Activated T-helper 1 cell treated with anti-CD3 and anti-CD28 coated beads, Interleukin-12 subunit alpha, Interleukin-12 subunit beta, Interleukin-2, Interleukin-4 antibody, amounts not matched to agents 30 ng/mL and 10 ng/mL and 1 ng/mL, durations not matched to agents 14 hours and 24 hours and 36 hours (primary cell): Measurements from ENCODE around the gene SNAI1. TPM values are rescaled to one million over a fixed set of nuclear protein-coding genes. Genes with fewer than 3 reads are reported as not detected.
A peak's percentile ranks its signal among the peaks of the same experiment; 100 is the strongest.
"Not testable (repeated sequence)": the region's sequence is repeated elsewhere in the genome, so short reads cannot be mapped to it uniquely, and the experiment has no call there.

Source experiments
- DNase-seq: peaks from one replicate; pipeline ENCODE4 v3.0.0; 2021; ENCODE audit warnings: low spot score
- H3K27ac Mint-ChIP-seq: one replicate; pipeline ENCODE4 v1.8.0; 2021; ENCODE audit warnings: mild to moderate bottlenecking, mixed read lengths
- H3K27me3 Mint-ChIP-seq: one replicate; pipeline ENCODE4 v1.8.0; 2022; ENCODE audit warnings: mild to moderate bottlenecking, moderate library complexity, mixed read lengths; ENCODE audit not compliant: insufficient read depth
- H3K36me3 Mint-ChIP-seq: one replicate; pipeline ENCODE4 v1.8.0; 2021; ENCODE audit warnings: low read depth, mixed read lengths
- H3K4me1 Mint-ChIP-seq: one replicate; pipeline ENCODE4 v1.8.0; 2021; ENCODE audit warnings: low read depth, mixed read lengths
- H3K4me3 Mint-ChIP-seq: one replicate; pipeline ENCODE4 v1.8.0; 2021; ENCODE audit warnings: mild to moderate bottlenecking, moderate library complexity, mixed read lengths
- H3K9me3 Mint-ChIP-seq: one replicate; pipeline ENCODE4 v1.8.0; 2021; ENCODE audit warnings: mixed read lengths
- intact Hi-C: fragments of 100-400 bp; cut with micrococcal nuclease; formaldehyde crosslinking; loops from one replicate; pipeline ENCODE4 v1.15.1; 2024
- total RNA-seq: library from RNA; stranded (reverse); gene quantifications from 2 replicates; pipeline ENCODE4 v1.2.3, GENCODE V29; 2022

SNAI1 gene
- total RNA-seq, 1 donor from 2014 or later, result 3.9 TPM

DNA sequence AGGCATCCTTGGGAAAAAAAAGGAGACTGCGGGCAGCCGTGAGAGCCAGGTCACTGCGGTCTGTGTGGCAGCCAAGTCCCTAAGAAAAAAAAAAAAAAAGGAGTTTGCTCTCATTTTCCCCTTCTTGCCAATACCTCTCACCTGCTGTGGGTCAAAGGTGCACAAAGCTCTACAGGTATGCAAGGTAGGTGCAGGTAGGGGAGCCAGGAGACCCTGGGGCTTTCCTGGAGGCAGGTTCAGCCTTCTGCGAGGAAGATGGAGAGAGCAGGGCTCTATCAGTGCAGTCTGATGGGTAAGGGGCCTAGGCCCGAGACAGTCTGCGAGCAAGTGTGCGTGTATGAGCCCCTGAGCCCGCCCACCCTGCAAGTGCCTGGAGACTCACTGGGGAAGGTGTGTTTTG is 12.3 kb upstream of the SNAI1 start:
- Mint-ChIP-seq H3K27me3 (peaks cover 3% of the 10 kb centered on the region), H3K27ac (no peak overlapping the region)
- intact Hi-C loops, result no loop called here

DNA sequence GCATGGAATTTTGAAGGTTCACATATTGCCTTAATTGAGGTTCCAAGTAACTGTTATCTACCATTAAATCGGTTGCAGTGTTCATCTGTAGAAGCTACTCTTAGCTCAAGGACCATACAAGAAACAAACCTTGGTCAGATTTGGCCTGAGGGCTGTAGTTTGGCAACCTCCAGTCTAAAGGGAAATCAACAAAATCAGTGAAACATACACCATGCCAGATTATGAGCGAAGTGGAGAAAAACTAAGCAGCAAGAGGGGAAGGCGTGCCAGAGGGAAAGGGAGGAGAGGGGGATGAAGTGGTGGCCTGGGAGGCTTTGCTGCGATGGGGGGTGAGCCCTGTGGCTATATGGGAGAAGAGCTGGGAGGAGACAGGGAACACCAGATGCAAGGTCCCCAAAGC is 8.8 kb upstream of the SNAI1 start:
- no peak overlapping the region for H3K27ac Mint-ChIP-seq
- intact Hi-C loops, result no loop called here
- no peaks in the 10 kb centered on the region for H3K9me3 Mint-ChIP-seq
- DNase-seq, result no peak
- peaks cover 6% of the 10 kb centered on the region for H3K27me3 Mint-ChIP-seq
- H3K36me3 Mint-ChIP-seq, result no peaks in the 10 kb centered on the region
- H3K4me3 Mint-ChIP-seq, result no peak overlapping the region
- no peaks in the 10 kb centered on the region for H3K4me1 Mint-ChIP-seq

More for the DNA sequence above, 12.3 kb upstream of the SNAI1 start:
- no peak for DNase-seq
- no peaks in the 10 kb centered on the region for H3K4me1 Mint-ChIP-seq
- no peaks in the 10 kb centered on the region for H3K36me3 Mint-ChIP-seq
- H3K9me3 Mint-ChIP-seq, result no peaks in the 10 kb centered on the region
- no peak overlapping the region for H3K4me3 Mint-ChIP-seq

DNA sequence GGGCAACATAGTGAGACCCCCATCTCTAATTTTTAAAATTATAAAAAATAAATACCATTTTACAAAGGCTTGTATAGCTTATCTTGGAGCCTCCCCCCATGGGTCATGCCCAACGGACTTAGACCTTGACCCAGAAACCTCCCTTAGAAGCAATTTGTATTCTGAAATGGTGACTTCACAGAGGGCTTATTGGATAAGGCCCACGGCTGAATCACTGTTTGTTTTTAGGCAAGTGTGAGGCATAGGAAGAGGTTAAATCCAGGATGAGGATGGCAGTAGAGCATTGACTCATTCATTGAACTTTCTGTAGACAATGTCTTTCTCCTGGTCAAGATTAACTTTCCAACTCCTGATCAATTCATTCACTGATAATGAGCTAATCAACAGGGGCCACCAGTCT is 6.2 kb upstream of the SNAI1 start:
- Mint-ChIP-seq H3K4me1 (no peaks in the 10 kb centered on the region), H3K27me3 (peaks cover 17% of the 10 kb centered on the region), H3K9me3 (no peaks in the 10 kb centered on the region), H3K36me3 (no peaks in the 10 kb centered on the region), H3K27ac (no peak overlapping the region), H3K4me3 (no peak overlapping the region)
- no peak for DNase-seq
- intact Hi-C loops, result loop anchor here (5.0 kb wide), 1 partner anchor 111 kb away; no protein-coding TSS in a partner anchor

DNA sequence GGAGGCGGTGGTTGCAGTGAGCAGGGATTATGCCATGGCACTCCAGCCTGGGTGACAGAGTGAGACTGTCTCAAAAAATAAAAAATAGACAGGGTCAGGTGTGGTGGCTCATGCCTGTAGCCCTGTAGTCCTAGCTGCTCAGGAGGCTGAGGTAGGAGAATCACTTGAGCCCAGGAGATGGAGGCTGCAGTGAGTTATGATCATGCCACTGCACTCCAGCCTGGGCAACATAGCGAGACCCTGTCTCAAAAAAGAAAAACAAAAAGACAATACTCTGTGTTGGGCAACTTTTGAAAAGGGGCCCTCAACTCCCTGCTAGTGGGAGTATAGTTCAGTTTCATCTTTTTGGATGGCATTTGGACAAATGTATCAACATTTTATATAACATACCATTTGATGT is 5.0 kb upstream of the SNAI1 start:
- not testable (repeated sequence) for H3K27ac Mint-ChIP-seq, H3K4me3 Mint-ChIP-seq, DNase-seq, H3K36me3 Mint-ChIP-seq, H3K9me3 Mint-ChIP-seq, H3K4me1 Mint-ChIP-seq
- H3K27me3 Mint-ChIP-seq, result peaks cover 26% of the 10 kb centered on the region
- intact Hi-C loops, result loop anchor here (5.0 kb wide), 1 partner anchor 110 kb away; no protein-coding TSS in a partner anchor

DNA sequence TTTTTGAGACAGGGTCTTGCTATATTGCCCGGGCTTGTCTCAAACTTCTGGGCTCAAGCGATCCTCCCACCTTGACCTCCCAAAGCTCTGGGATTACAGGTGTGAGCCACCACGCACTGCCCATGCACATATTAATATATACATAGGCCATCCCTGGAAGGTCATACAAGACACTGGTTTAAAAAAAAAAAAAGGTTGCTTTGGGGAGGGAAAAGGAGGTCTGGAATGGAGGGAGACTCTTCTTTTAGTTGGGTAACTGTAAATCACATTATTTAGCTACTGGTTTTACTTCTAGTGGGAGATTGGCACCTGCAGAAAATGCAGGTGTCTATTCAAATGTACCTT is 4.1 kb upstream of the SNAI1 start:
- Mint-ChIP-seq H3K27ac (no peak overlapping the region), H3K27me3 (peaks cover 26% of the 10 kb centered on the region), H3K36me3 (no peaks in the 10 kb centered on the region), H3K4me3 (no peak overlapping the region), H3K4me1 (peaks cover 4% of the 10 kb centered on the region), H3K9me3 (no peaks in the 10 kb centered on the region)
- no peak for DNase-seq
- intact Hi-C loops, result loop anchor here (1.0 to 5.0 kb wide), 4 partner anchors 93 to 201 kb away; no protein-coding TSS in a partner anchor

DNA sequence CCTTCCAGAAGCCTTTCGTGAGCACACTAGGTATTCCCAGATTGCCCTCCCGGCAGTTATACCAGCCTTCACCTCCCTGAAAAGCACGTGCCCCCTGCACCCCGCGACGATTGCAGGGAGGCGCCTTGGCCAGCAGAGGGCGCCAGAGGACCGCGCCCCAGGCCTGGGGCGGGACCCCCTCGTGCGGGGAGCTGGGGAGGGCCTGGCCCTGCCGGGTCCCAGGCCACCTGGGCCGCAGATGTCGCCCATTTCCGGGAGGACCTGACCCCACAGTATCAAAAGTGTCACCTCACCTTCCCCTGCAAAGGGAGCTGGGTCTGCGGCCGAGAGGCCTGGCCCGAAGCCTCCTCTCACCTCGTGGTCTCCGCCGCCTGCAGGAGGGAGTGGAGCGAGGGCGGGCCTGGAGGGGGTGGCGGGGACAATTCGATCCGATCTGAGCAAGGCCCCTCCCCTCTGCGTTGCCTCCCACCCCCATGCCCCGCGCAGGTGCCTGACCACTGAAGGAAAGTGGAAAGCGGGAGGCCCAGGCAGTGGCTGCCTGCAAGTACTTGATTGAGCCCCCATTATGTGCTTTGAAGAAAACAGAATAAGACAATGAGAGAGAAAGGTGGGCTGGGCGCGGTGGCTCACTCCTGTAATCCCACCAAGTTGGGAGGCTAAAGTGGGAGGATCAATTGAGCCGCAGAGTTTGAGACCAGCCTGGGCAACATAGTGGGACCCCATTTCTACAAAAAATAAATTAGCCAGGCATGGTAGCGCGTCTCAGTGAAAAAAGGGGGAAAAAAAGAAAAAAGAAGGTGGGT is 3.5 kb upstream of the SNAI1 start:
- Mint-ChIP-seq H3K9me3 (no peaks in the 10 kb centered on the region), H3K4me1 (peaks cover 4% of the 10 kb centered on the region), H3K36me3 (no peaks in the 10 kb centered on the region), H3K27me3 (peaks cover 26% of the 10 kb centered on the region), H3K4me3 (no peak overlapping the region), H3K27ac (no peak overlapping the region)
- intact Hi-C loops, result loop anchor here (1.0 to 5.0 kb wide), 4 partner anchors 92 to 200 kb away; no protein-coding TSS in a partner anchor
- DNase-seq, result peak; percentile 37

DNA sequence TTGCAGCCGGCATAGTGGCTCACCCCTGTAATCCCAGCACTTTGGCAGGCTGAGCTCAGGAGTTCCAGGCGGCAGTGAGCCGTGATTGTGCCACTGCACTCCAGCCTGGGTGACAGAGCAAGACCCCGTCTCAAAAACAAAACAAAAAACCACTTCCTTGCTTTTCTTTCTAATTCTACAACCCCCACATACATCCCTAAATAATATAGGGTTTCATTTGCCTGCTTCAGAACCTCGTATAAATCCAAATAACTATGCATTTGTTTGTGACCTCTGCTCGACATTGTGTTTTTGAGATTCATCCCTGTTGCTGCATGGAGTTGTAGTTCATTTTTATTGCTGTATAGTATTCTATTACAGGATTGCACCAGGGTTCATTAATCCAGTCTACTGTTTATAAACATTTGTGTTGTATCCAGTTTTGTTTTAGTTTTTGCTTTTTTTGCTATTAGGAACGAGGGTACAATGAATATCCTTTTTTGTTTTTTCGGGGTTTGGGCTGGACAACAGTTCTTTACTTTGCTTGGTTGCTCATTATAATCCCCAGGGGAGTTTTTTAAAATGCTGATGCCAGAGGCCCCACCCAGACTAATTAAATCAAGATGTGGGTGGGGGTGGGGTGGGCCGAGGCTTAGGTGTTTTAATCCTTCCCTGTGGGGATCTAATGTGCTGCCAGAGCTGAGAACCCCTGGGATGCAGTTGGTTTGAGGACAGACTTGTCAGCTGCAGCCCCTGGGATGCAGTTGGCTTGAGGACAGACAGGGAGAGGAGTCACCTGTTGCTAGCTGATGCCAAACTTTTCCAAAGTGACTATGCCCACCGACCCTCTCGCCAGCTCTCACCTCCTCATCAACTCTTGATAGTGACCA is 2.4 kb upstream of the SNAI1 start:
- no peak for DNase-seq
- H3K9me3 Mint-ChIP-seq, result no peaks in the 10 kb centered on the region
- H3K27me3 Mint-ChIP-seq, result peaks cover 26% of the 10 kb centered on the region
- H3K4me1 Mint-ChIP-seq, result peaks cover 4% of the 10 kb centered on the region
- H3K27ac Mint-ChIP-seq, result no peak overlapping the region
- no peaks in the 10 kb centered on the region for H3K36me3 Mint-ChIP-seq
- no peak overlapping the region for H3K4me3 Mint-ChIP-seq
- intact Hi-C loops, result loop anchor here (1.0 to 5.0 kb wide), 2 partner anchors 20 to 482 kb away; no protein-coding TSS in a partner anchor

DNA sequence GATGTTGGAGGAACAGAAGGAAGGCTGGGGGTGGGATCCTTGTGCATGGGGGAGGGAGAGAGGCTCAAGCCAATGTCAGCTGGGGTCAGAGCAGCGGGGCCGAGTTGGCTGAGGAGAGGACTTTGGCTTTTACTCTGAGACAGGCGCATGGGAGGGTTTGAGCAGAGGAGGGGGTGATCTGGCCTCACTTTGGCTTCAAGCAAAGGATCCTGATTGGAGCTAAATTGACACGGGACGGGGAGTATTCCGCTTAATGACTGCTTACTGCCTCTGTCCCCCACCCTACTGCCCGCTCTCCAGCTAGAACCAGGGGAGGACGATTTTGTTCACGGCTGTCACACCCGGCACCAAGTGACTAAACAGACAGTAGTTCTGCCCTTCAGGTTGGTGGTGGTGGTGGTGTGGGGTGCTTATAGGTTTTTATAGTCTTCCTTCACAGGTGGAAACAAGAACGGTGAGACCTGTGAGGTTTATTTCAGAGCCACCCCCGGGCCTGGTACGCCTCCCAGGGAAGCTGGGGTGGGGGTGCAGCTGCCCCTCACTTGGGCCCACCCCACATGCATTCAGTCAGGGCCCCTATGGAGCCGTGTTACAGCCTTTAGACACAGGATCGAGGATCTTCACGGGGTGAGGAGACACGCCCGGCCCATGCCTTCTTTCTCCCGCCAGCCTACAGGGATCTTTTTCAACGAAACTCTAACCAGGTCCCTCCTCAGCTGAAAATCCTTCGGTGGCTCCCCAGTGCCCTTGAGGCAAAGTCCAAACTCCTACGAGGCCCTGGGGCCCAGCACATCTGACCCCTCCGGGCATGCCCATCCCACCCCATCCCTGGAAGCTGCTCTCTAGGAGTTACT is 1.3 kb upstream of the SNAI1 start:
- Mint-ChIP-seq H3K36me3 (no peaks in the 10 kb centered on the region), H3K27ac (no peak overlapping the region), H3K4me3 (no peak overlapping the region), H3K9me3 (no peaks in the 10 kb centered on the region), H3K4me1 (peaks cover 4% of the 10 kb centered on the region), H3K27me3 (peaks cover 26% of the 10 kb centered on the region)
- no peak for DNase-seq
- intact Hi-C loops, result loop anchor here (1.0 to 5.0 kb wide), 4 partner anchors 19 to 481 kb away; partner anchors contain the start of gene RNF114

DNA sequence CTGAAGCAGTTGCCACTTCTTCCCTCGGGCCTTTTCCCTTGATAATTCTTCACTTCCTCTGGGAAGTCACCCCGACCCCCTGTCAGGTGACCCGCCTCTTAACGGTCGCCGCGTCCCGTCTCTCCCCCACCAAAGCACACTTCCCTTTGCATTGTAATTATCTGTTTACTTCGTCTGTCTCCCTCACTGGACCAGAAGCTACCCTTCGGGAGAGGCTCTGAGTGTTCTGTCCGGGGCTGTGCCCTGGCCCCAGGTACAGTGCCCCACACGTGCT is 771 bp upstream of the SNAI1 start:
- Mint-ChIP-seq H3K4me1 (peaks cover 4% of the 10 kb centered on the region), H3K9me3 (no peaks in the 10 kb centered on the region), H3K36me3 (no peaks in the 10 kb centered on the region), H3K27ac (peak overlapping the region; percentile 33), H3K27me3 (peaks cover 26% of the 10 kb centered on the region), H3K4me3 (peak overlapping the region; percentile 56)
- no peak for DNase-seq
- intact Hi-C loops, result loop anchor here (1.0 to 5.0 kb wide), 3 partner anchors 46 to 480 kb away; partner anchors contain the start of gene RNF114

DNA sequence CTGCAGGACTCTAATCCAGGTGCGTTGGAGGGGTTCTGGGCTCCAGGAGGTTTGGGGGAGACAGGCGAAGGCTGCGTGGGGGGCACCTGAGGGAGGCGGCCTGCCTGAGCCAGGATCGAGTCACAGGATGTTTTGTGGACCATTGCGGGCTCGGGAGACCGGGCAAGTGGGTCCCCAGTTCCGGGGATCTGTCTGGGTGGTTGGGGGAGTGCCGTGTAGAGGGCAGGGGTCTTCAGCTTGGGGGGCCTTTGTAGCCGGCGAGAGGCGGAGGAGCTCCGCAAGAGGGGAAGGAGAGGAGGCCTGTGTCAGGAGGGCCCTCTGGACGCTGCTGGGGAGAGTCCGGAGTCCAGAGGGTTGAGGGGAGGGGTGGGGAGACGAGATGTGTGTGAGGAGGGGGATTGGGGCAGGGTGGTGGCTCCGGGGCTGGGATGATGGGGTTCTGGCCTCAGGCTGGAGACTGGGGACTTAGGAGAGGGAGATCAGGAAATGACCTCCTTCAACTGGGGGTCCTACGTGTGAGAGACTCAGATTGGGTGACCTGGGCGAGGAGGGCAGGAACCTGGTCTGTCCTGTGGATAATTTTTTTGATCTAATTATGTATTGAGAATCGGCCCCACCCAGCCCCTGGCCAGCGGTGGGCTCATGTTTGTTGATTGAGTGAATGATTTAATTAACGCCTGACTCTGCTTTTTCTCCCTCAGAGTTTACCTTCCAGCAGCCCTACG is 505 bp downstream of the SNAI1 start:
- Mint-ChIP-seq H3K9me3 (no peaks in the 10 kb centered on the region), H3K27me3 (peaks cover 26% of the 10 kb centered on the region), H3K27ac (peak overlapping the region; percentile 67), H3K4me1 (peaks cover 4% of the 10 kb centered on the region), H3K36me3 (no peaks in the 10 kb centered on the region), H3K4me3 (peak overlapping the region; percentile 59)
- intact Hi-C loops, result loop anchor here (5.0 kb wide), 1 partner anchor 479 kb away; no protein-coding TSS in a partner anchor
- no peak for DNase-seq

DNA sequence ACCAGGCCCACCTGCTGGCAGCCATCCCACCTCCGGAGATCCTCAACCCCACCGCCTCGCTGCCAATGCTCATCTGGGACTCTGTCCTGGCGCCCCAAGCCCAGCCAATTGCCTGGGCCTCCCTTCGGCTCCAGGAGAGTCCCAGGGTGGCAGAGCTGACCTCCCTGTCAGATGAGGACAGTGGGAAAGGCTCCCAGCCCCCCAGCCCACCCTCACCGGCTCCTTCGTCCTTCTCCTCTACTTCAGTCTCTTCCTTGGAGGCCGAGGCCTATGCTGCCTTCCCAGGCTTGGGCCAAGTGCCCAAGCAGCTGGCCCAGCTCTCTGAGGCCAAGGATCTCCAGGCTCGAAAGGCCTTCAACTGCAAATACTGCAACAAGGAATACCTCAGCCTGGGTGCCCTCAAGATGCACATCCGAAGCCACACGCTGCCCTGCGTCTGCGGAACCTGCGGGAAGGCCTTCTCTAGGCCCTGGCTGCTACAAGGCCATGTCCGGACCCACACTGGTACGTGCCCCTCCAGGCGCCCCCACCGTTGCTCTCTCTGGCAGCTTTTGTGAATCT is 1.1 kb downstream of the SNAI1 start:
- Mint-ChIP-seq H3K4me3 (peak overlapping the region; percentile 58), H3K36me3 (no peaks in the 10 kb centered on the region), H3K4me1 (peaks cover 4% of the 10 kb centered on the region), H3K9me3 (no peaks in the 10 kb centered on the region), H3K27ac (peak overlapping the region; percentile 56), H3K27me3 (peaks cover 23% of the 10 kb centered on the region)
- no peak for DNase-seq
- intact Hi-C loops, result loop anchor here (5.0 kb wide), 1 partner anchor 478 kb away; no protein-coding TSS in a partner anchor
